A673 (cell line): ENCODE data around the gene ZFP36L2.

Experiments used
- CTCF ChIP-seq: fragments of 300-800, 200-600 bp; sonication (generic); conservative IDR thresholded peaks from 2 replicates; pipeline ENCODE4 v1.5.1; 2017; ENCODE audit warnings: low read depth, mild to moderate bottlenecking, antibody characterized with exemption, low read length, moderate library complexity, mixed read lengths
- EZH2 ChIP-seq: fragments of 200-600 bp; sonication (generic); IDR thresholded peaks from 2 replicates; pipeline ENCODE4 v1.6.1; 2017; ENCODE audit warnings: borderline replicate concordance, low read depth, mild to moderate bottlenecking, mixed read lengths, antibody characterized with exemption, low read length; ENCODE audit not compliant: poor library complexity, severe bottlenecking

DNA sequence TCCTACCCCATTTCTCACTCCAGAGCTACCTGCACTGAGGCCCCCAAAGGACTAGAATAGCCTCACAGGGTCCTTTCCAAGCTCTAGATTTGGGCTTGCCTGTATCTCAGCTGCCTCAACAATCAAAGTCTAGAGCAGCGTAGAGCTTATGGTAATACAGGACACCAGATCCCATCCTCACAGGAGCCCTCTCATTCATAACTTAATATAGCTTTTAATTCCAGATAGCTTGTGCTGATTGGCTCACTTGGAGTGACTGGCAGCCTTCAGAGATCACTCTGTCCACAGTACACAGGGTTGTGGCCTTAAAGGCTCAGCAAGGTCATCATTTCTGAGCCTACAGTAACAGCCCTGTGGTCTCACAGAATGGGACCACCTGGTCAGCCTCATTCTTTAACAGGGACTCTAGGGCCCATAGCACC lies 51.4 kb downstream of the ZFP36L2 start:
- TF ChIP-seq CTCF (no peak), EZH2 (no peak)
